GM12865 (cell line): ENCODE data around the gene KIF5A.

Source experiments
- DNase-seq: peaks from one replicate; pipeline ENCODE4 v3.0.0; 2010; ENCODE audit warnings: low read depth
- H3K4me3 ChIP-seq: 2 replicates; pipeline ENCODE4 v1.5.1; 2011; ENCODE audit warnings: mild to moderate bottlenecking, low read depth, low read length, control low read depth
- TF ChIP-seq, protein P1 (sequence below): IDR thresholded peaks from 2 replicates; pipeline ENCODE4 v1.5.1; 2011; ENCODE audit warnings: low read length, control low read depth, low read depth, inconsistent platforms; ENCODE audit not compliant: insufficient read depth; ENCODE audit errors: missing control alignments

The KIF5A gene

DNA sequence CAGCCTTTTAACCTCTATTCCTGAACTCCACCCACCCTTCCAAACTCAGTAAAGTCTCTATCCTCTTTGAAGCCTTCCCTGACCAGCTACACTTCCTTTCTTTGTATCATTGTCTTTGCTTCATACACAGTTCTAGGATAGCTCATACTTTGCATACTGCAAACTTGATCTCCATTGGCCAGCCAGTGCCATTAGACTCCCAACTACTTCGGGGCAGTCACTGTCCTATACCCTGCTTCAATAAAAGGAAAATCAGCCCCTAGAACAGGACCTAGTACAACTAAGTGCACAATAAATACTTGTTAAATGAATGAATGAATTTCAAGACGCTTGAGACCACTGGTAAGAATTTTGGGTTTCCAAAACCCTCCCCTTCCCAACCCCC is 40.6 kb downstream of the KIF5A start:
- no peak for DNase-seq
- peak overlapping the region; percentile 92 for H3K4me3 ChIP-seq
- TF ChIP-seq, protein P1, sequence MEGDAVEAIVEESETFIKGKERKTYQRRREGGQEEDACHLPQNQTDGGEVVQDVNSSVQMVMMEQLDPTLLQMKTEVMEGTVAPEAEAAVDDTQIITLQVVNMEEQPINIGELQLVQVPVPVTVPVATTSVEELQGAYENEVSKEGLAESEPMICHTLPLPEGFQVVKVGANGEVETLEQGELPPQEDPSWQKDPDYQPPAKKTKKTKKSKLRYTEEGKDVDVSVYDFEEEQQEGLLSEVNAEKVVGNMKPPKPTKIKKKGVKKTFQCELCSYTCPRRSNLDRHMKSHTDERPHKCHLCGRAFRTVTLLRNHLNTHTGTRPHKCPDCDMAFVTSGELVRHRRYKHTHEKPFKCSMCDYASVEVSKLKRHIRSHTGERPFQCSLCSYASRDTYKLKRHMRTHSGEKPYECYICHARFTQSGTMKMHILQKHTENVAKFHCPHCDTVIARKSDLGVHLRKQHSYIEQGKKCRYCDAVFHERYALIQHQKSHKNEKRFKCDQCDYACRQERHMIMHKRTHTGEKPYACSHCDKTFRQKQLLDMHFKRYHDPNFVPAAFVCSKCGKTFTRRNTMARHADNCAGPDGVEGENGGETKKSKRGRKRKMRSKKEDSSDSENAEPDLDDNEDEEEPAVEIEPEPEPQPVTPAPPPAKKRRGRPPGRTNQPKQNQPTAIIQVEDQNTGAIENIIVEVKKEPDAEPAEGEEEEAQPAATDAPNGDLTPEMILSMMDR = no peak

- TF ChIP-seq, protein P1 = no peak
- DNase-seq = peak; percentile 92
- peak within 1 kb of the TSS; percentile 92 for H3K4me3 ChIP-seq
Measured at GRCh38 chr12:57590864-57591781, 41.3 kb downstream of the KIF5A start, which contains the start of gene PIP4K2C. PIP4K2C (plus strand) TSS chr12:57591192; CDS start chr12:57591290, 98 bp downstream.

- peak overlapping the region; percentile 92 for H3K4me3 ChIP-seq
- no peak for DNase-seq
- TF ChIP-seq, protein P1 = no peak
Measured at GRCh38 chr12:57591782-57592325, 42.0 kb downstream of the KIF5A start.

DNA sequence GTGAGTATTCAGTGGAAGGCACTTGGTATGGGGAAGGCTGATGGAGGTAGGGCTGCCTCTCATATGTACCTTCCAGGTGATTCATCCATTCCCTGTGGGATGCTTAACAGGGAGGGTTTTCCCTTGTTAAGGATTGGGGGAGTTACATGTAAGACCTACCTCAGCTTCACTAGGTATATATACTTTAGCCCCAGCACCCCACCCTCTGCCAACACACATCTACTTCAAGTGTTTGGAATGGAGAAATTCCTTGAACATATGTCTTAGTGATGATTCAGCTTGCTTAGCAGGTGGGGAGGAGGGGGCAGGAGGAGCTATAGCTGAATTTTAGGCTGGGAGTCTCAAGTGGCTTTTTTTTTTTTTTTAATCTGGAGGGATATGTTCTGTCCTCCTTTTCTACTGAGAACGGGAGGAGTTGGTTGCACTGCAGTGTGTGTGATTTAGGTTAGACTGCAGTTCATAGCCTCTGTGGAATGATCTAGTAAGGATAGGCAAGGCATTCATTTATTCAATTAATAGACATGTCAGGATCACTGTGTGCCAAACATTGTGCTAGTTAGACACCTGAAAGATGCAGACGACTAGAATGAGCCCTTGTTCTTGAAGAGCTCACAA is 42.8 kb downstream of the KIF5A start:
- no peak overlapping the region for H3K4me3 ChIP-seq
- no peak for DNase-seq
- TF ChIP-seq, protein P1 = no peak

DNA sequence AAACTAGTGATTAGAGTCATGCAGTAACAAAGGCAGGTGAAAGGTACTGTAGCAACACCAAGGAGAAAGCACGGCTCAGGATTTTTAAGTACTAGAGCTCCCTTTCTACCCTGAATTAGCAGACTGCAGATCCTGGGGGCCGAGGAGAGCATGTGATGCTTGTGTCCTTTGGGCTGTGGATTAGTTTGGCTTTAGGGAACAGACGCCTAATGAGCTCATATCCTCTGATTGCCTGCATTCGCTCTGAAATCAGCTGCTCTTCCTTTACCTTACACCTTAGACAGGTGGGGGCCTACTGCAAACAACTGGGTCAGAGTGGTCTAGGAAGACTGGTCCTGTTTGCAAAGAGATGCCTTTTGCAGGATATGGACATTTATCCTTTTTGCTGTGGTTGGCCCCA is 43.3 kb downstream of the KIF5A start:
- no peak for DNase-seq
- TF ChIP-seq, protein P1 = no peak
- H3K4me3 ChIP-seq = no peak overlapping the region

GRCh38 chr12:57600395-57600794 is 50.6 kb downstream of the KIF5A start:
- H3K4me3 ChIP-seq = no peak overlapping the region
- TF ChIP-seq, protein P1 = no peak
- no peak for DNase-seq
